K562 (cell line): ENCODE results near the gene TPPP. TPM values are rescaled to one million over a fixed set of nuclear protein-coding genes. Genes with fewer than 3 reads are reported as not detected.

ENCODE experiments used
- HSF4 ChIP-seq: fragments of 250-450 bp; sonication (Bioruptor Pico); IDR thresholded peaks from 2 replicates; pipeline ENCODE4 v2.1.2; 2022; ENCODE audit warnings: mild to moderate bottlenecking, moderate library complexity, borderline replicate concordance
- POLR2H ChIP-seq: IDR thresholded peaks from 2 replicates; pipeline ENCODE4 v1.6.1; 2016; ENCODE audit warnings: missing genetic modification characterization, low read depth, mild to moderate bottlenecking, control low read depth, missing compliant biosample characterization, moderate library complexity
- PRPF4 ChIP-seq: fragments of 200-400 bp; formaldehyde crosslinking; IDR thresholded peaks from one replicate; pipeline ENCODE4 v1.6.1; 2017; ENCODE audit warnings: low read length, low read depth, mild to moderate bottlenecking; ENCODE audit not compliant: insufficient read depth, poor library complexity, severe bottlenecking
- ZC3H11A ChIP-seq: IDR thresholded peaks from 2 replicates; pipeline ENCODE4 v1.6.1; 2012; ENCODE audit warnings: low read depth, low read length, improper control_type of control experiment
- ZNF121 ChIP-seq: sonication (generic); formaldehyde crosslinking; conservative IDR thresholded peaks from 2 replicates; pipeline ENCODE4 v1.8.0; 2022; ENCODE audit warnings: missing genetic modification reagents
- ZNF23 ChIP-seq: fragments of 250-450 bp; sonication (Bioruptor Pico); IDR thresholded peaks from 2 replicates; pipeline ENCODE4 v1.4.0; 2020; ENCODE audit warnings: mild to moderate bottlenecking
- polyA plus RNA-seq, 8 experiments: library from polyadenylated mRNA; depleted of rRNA in 4 of 8; stranded (reverse) in 5 of 8; unstranded in 3 of 8; fragments of >200 nt; fragmentation: Nextera tagmentation in 2 of 8; fragmentation: Illumina TruSeq in 1 of 8; extraction: Ambion mirVana in 2 of 8; extraction: Trizol in 1 of 8; gene quantifications; 2 replicates each; pipeline versions ENCODE4 v1.2.1 to v1.2.3, GENCODE V29; 2011 to 2014; ENCODE audit warnings: inconsistent platforms in 1 of 8, missing spikeins in 1 of 8
- total RNA-seq, 7 experiments: library from RNA; depleted of rRNA in 6 of 7; stranded (reverse); fragments of >200 nt in 6 of 7; fragmentation: Illumina TruSeq in 2 of 7; extraction: Trizol in 2 of 7; gene quantifications; 2 replicates each; pipeline versions ENCODE4 v1.2.1 to v1.2.3, GENCODE V29; 2011 to 2021; ENCODE audit warnings: low replicate concordance in 1 of 7
- TF ChIP-seq, protein P1 (sequence below): IDR thresholded peaks from 2 replicates; pipeline ENCODE4 v1.6.1; 2016; ENCODE audit warnings: missing genetic modification characterization, missing compliant biosample characterization
- TF ChIP-seq, protein P2 (sequence below): fragments of 200-800 bp; sonication (Bioruptor generic); IDR thresholded peaks from 2 replicates; pipeline ENCODE4 v1.6.1; 2017; ENCODE audit warnings: missing genetic modification characterization, missing compliant biosample characterization

The TPPP gene
- total and polyA plus RNA-seq, 9 of the 15 experiments (the other 6 are each of a cell fraction or from before 2014, with no cell fraction given) = 0.01 to 0.07 (median 0.03) TPM; not detected in 6

DNA sequence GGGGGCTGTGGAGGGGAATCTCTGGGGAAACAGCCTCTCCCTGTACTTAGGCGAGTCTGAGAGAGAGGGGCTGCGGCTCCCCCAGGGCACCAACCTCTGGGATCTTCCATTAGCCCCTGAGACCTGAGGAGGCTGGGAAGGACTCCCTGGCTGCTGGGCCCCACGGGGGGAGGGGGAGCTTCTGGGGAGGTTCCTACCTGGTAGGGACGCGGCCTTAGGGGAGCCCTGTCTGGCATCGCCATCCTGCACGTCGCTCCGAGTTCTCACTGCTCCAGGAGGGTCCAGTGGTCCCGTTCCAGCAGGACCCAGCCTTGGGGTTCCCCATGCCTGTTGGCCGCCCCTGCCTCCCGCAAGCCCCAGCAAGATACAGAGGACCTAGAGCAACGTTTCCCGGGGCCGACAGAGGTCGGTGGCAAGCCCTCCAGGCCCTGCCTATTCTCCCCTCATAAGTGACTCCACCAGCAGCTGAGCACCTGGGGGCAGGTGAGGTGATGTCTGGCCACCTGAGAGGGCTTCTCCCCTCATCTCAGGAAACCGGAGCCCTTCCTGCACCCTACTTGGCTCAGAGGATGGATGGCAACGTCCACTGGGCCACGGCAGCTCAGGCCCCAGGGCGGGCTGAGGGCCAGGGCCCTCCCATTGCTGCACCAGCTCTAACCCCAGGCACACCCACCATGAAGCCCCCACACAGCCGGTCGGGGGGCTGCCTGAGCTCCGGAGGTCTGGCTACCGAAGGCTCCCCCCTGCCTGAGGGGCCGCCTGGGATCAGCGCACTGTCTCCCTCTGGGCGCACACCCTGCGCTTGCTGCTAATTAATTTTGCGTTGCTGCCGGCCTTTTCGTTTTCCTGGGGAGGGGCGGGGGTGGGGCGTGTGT, 22.5 kb downstream of the TPPP start (continued):
- TF ChIP-seq HSF4 (CRISPR knock-in tag) (no peak), ZC3H11A (no peak), ZNF121 (no peak), ZNF23 (CRISPR knock-in tag) (no peak), POLR2H (tag) (no peak), PRPF4 (no peak)
- TF ChIP-seq, protein P1, sequence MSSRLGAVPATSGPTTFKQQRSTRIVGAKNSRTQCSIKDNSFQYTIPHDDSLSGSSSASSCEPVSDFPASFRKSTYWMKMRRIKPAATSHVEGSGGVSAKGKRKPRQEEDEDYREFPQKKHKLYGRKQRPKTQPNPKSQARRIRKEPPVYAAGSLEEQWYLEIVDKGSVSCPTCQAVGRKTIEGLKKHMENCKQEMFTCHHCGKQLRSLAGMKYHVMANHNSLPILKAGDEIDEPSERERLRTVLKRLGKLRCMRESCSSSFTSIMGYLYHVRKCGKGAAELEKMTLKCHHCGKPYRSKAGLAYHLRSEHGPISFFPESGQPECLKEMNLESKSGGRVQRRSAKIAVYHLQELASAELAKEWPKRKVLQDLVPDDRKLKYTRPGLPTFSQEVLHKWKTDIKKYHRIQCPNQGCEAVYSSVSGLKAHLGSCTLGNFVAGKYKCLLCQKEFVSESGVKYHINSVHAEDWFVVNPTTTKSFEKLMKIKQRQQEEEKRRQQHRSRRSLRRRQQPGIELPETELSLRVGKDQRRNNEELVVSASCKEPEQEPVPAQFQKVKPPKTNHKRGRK (tag) = no peak
- TF ChIP-seq, protein P2, sequence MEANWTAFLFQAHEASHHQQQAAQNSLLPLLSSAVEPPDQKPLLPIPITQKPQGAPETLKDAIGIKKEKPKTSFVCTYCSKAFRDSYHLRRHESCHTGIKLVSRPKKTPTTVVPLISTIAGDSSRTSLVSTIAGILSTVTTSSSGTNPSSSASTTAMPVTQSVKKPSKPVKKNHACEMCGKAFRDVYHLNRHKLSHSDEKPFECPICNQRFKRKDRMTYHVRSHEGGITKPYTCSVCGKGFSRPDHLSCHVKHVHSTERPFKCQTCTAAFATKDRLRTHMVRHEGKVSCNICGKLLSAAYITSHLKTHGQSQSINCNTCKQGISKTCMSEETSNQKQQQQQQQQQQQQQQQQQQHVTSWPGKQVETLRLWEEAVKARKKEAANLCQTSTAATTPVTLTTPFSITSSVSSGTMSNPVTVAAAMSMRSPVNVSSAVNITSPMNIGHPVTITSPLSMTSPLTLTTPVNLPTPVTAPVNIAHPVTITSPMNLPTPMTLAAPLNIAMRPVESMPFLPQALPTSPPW (CRISPR knock-in tag) = no peak
